Keratinocyte (primary cell): Measurements from ENCODE around the gene HERC4.

Experiments
- CTCF ChIP-seq, 3 experiments: IDR thresholded peaks in 1 of 3; conservative IDR thresholded peaks in 1 of 3; optimal IDR thresholded peaks in 1 of 3; 2 replicates in 2 of 3; 3 replicates in 1 of 3; pipeline versions ENCODE3 to v1.5.1; 2011; ENCODE audit warnings: low read length in 3 of 3, mild to moderate bottlenecking in 3 of 3, moderate library complexity in 2 of 3, control low read depth in 1 of 3, inconsistent platforms in 1 of 3; ENCODE audit not compliant: insufficient read depth in 2 of 3; ENCODE audit errors: extremely low read depth in 1 of 3
- EZH2 ChIP-seq: IDR thresholded peaks from one replicate; pipeline ENCODE4 v1.6.1; 2012; ENCODE audit warnings: inconsistent platforms, mild to moderate bottlenecking, low read length, moderate library complexity

- TF ChIP-seq CTCF (optimal IDR thresholded peaks at IDR 0.05 in 1 of 3, IDR thresholded peaks at IDR 0.05 in 1 of 3, conservative IDR thresholded peaks at IDR 0.05 in 1 of 3; ENCODE audit: extremely low read depth in 1 of 3, insufficient read depth in 2 of 3, low read length in 3 of 3) (no peak), EZH2 (no peak)
These were observed 4.4 kb upstream of the HERC4 start for GRCh38 chr10:68079434-68079833.
